Activated CD8-positive, alpha-beta T cell treated with anti-CD3 and anti-CD28 coated beads, Interleukin-2, amount 10 ng/mL, durations not matched to agents 7 days and 5 days (primary cell): ENCODE data around the gene RFX2. TPM values are rescaled to one million over a fixed set of nuclear protein-coding genes. Genes with fewer than 3 reads are reported as not detected.
"Not testable (repeated sequence)": the region's sequence is repeated elsewhere in the genome, so short reads cannot be mapped to it uniquely, and the experiment has no call there.

ENCODE experiments used
- ATAC-seq: fragments of 150-1000 bp; cut with Tn5 transposase; one replicate; pipeline ENCODE4 v1.10.0; 2021; ENCODE audit warnings: moderate library complexity
- CTCF ChIA-PET: fragments of 350-600 bp; sonication (Branson Sonifier 250); formaldehyde crosslinking; loops from one replicate; lab custom pipeline; 2021; ENCODE audit warnings: antibody characterized with exemption; lab: Charles Lee
- POLR2A ChIA-PET: fragments of 350-600 bp; sonication (Branson Sonifier 250); formaldehyde crosslinking; loops from one replicate; lab custom pipeline; 2021; ENCODE audit warnings: antibody characterized with exemption; lab: Charles Lee
- DNase-seq: peaks from one replicate; pipeline ENCODE4 v3.0.0-alpha.2; 2020
- H3K27ac Mint-ChIP-seq: one replicate; pipeline ENCODE4 v1.8.0; 2021; ENCODE audit warnings: mild to moderate bottlenecking, mixed read lengths
- H3K27me3 Mint-ChIP-seq: one replicate; pipeline ENCODE4 v1.8.0; 2021; ENCODE audit warnings: low read depth, mixed read lengths
- H3K36me3 Mint-ChIP-seq: one replicate; pipeline ENCODE4 v1.8.0; 2021; ENCODE audit warnings: low read depth, mixed read lengths
- H3K4me1 Mint-ChIP-seq: one replicate; pipeline ENCODE4 v1.8.0; 2021; ENCODE audit warnings: low read depth, mixed read lengths
- H3K4me3 Mint-ChIP-seq: one replicate; pipeline ENCODE4 v1.8.0; 2021; ENCODE audit warnings: mild to moderate bottlenecking, mixed read lengths
- H3K9me3 Mint-ChIP-seq: one replicate; pipeline ENCODE4 v1.8.0; 2022; ENCODE audit warnings: mixed read lengths; ENCODE audit not compliant: insufficient read depth
- total RNA-seq, 2 experiments: library from RNA; stranded (reverse); gene quantifications; one replicate each; pipeline ENCODE4 v1.2.3, GENCODE V29; 2021

RFX2 gene
- total RNA-seq, 2 experiments from 2014 or later: 12.3 to 13.8 TPM

DNA sequence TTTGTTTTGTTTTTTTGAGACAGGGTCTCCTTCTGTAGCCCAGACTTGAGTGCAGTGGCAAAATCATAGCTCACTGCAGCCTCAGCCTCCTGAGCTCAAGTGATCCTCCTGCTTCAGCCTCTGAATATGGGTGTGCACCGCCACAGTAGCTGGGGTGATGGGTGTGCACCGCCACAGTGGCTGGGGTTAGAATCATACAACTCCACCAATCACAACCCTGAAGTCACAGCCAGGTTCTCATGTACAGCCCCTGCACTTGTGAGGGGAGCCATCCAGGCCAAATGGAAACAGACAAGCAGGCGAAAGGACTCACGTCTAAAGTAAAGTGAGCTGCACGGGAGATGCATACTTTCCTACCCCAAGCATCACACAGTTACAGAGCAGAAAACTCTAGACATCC, 69.2 kb downstream of the RFX2 start:
- ChIA-PET POLR2A (interaction anchor here (0.6 kb wide), 1 partner anchor 331 kb away, joined by 3 read pairs; no protein-coding TSS in a partner anchor), CTCF (interaction anchor here (1.4 kb wide), 1 partner anchor 19 kb away, joined by 3 read pairs; no protein-coding TSS in a partner anchor)
- Mint-ChIP-seq H3K36me3 (peaks cover 10% of the 10 kb centered on the region), H3K4me1 (peaks cover 12% of the 10 kb centered on the region), H3K27me3 (no peaks in the 10 kb centered on the region), H3K4me3 (no peak overlapping the region), H3K27ac (no peak overlapping the region), H3K9me3 (no peaks in the 10 kb centered on the region)
- DNase-seq (no peak), ATAC-seq (no peak)

DNA sequence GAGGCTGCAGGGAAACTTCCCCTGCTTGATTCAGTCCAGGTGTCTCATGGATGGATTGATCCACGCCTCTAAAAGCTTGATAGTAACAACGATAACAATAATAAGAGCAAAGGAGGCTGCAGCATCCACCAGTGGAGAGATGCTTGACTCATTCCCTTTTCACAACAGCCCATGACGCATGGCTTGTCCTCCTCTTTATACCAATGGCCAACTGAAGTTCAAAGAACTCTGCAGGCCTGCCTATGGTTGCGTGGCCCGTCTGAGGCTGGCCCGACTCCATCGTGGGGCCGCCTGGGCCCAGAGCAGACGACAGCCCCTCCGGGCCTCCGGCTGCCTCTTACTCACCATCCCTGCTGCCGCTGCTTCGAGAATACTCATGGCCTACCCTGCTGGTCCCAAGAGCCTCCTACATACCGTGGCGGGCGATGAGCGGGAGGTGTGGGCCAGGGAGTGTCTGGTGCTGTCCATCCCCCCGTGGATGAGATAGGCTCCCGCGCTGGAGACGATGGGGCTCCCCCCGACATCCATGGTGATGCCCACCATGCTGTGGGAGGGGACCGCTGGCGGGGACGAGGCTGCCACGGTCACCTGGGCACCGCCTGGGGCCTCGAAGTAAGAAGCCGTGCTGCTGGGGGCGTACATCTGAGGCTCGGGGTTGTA, 70.6 kb downstream of the RFX2 start:
- no peak overlapping the region for H3K4me3 Mint-ChIP-seq
- ATAC-seq (no peak), DNase-seq (no peak)
- no peaks in the 10 kb centered on the region for H3K27me3 Mint-ChIP-seq
- CTCF ChIA-PET: interaction anchor here (2.9 kb wide), 1 partner anchor 9 kb away, joined by 16 read pairs; no protein-coding TSS in a partner anchor
- POLR2A ChIA-PET: no interaction called here
- no peak overlapping the region for H3K27ac Mint-ChIP-seq
- peaks cover 12% of the 10 kb centered on the region for H3K4me1 Mint-ChIP-seq
- H3K36me3 Mint-ChIP-seq: peaks cover 10% of the 10 kb centered on the region
- no peaks in the 10 kb centered on the region for H3K9me3 Mint-ChIP-seq

DNA sequence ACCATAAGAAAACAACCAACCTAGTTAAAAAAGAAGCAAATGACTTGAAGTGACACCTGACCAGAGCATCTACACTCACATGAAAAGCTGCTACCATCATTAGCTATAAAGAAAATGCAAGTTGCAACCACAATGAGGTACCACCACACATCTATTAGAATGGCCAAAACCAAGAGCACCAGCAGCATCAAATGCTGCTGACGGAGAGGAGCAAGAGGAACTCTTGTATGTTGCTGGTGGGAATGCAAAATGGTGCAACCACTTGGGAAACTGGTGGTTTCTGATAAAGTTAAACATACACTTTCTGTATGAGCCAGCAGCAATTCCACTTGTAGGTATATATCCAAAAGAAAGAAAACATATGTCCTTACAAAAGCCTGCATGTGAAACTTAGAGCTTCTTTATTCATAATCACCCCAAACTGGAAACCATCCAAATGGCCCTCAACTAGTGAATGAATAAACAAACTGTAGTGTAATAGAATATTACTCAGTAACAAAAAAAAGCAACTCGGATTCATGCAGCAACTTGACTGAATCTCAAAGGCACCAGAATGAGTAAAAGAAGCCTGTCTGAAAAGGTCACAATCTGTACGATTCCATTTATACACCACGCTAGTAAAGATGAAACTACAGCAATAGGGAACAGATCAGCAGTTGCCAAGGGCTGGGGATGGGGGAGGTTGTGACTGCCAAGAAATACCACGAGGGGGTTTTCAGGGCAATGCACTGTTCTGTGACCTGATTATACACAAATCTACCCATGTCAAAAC, 71.5 kb downstream of the RFX2 start:
- POLR2A ChIA-PET: no interaction called here

DNA sequence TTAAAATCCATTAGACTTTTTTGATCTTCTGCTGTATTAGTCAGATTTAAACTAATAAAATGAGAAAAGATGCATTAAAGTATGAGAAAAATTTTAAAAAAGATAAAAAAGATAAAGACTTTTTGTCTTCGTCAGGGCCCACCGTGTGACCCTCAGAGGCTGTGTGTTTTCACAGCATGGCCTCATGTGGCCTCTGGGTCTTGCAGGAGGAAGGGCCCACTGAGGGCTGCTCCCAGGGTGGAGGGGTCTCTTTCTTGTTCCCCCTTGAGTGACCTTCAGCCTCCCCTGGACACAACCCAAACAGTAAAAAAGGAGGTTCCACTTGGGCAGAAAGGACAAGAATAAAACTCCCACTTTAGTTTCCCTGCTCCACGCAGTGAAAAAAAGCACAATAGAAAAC, 75.3 kb downstream of the RFX2 start:
- peaks cover 13% of the 10 kb centered on the region for H3K36me3 Mint-ChIP-seq
- H3K4me1 Mint-ChIP-seq: peaks cover 12% of the 10 kb centered on the region
- DNase-seq (no peak), ATAC-seq (no peak)
- H3K4me3 Mint-ChIP-seq: no peak overlapping the region
- POLR2A ChIA-PET: no interaction called here
- H3K27me3 Mint-ChIP-seq: no peaks in the 10 kb centered on the region
- no peaks in the 10 kb centered on the region for H3K9me3 Mint-ChIP-seq
- CTCF ChIA-PET: interaction anchor here (0.9 to 1.0 kb wide), 2 partner anchors 12 to 13 kb away, joined by 3 read pairs; no protein-coding TSS in a partner anchor
- H3K27ac Mint-ChIP-seq: no peak overlapping the region

More for the DNA sequence above, 71.5 kb downstream of the RFX2 start:
- CTCF ChIA-PET: interaction anchor here (0.9 to 2.9 kb wide), 2 partner anchors 10 to 52 kb away, joined by 3 to 16 read pairs; no protein-coding TSS in a partner anchor
- peaks cover 10% of the 10 kb centered on the region for H3K36me3 Mint-ChIP-seq
- ATAC-seq (no peak), DNase-seq (no peak)
- H3K4me3 Mint-ChIP-seq: no peak overlapping the region
- no peak overlapping the region for H3K27ac Mint-ChIP-seq
- no peaks in the 10 kb centered on the region for H3K27me3 Mint-ChIP-seq
- no peaks in the 10 kb centered on the region for H3K9me3 Mint-ChIP-seq
- peaks cover 12% of the 10 kb centered on the region for H3K4me1 Mint-ChIP-seq

DNA sequence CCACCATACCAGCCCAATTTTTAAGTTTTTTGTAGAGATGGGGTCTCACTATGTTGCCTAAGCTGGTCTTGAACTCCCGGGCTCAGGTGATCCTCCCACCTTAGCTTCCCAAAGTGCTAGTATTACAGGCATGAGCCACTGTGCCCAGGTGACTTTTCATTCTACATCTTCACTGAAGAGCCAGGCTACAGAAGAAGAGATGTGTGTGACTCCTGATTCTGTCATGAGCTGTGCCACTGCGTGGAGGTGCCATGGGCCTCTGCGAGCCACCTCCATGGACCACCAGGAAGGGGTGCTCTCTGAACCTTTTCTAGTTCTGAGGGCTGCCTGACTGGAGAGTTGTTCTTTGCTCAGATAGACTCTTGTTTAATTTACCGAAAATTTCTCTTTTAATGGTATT, 75.8 kb downstream of the RFX2 start:
- H3K36me3 Mint-ChIP-seq: peaks cover 13% of the 10 kb centered on the region
- H3K4me1 Mint-ChIP-seq: peaks cover 12% of the 10 kb centered on the region
- no peak overlapping the region for H3K27ac Mint-ChIP-seq
- no peaks in the 10 kb centered on the region for H3K9me3 Mint-ChIP-seq
- POLR2A ChIA-PET: no interaction called here
- ATAC-seq (no peak), DNase-seq (no peak)
- no peaks in the 10 kb centered on the region for H3K27me3 Mint-ChIP-seq
- CTCF ChIA-PET: interaction anchor here (0.9 to 1.0 kb wide), 3 partner anchors 11 to 47 kb away, joined by 3 read pairs; no protein-coding TSS in a partner anchor
- H3K4me3 Mint-ChIP-seq: no peak overlapping the region

DNA sequence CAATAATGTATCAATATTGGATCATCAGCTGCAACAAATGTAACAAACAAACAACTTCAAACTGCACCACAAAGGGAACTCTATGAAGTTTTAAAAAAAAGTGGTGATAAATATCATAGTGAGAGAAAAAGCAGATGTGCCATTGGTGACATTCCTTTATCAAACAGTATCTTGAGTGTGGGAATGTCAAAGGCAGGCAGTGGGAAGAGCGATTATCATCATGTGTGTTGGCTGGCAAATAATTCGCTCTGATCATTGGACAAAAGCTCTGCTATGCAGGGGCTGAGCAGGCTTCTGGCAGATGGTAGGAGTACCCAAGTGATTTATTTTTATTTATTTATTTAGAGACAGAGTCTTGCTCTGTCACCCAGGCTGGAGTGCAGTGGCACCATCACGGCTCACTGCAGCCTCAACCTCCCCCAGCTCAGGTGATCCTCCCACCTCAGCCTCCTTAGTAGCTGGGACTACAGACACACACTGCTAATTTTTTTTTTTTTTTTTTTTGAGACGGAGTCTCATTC, 76.5 kb downstream of the RFX2 start:
- H3K9me3 Mint-ChIP-seq: no peaks in the 10 kb centered on the region
- DNase-seq (no peak), ATAC-seq (no peak)
- POLR2A ChIA-PET: no interaction called here
- no peak overlapping the region for H3K4me3 Mint-ChIP-seq
- no peaks in the 10 kb centered on the region for H3K27me3 Mint-ChIP-seq
- no peak overlapping the region for H3K27ac Mint-ChIP-seq
- H3K4me1 Mint-ChIP-seq: peaks cover 8% of the 10 kb centered on the region
- peaks cover 9% of the 10 kb centered on the region for H3K36me3 Mint-ChIP-seq
- CTCF ChIA-PET: interaction anchor here (0.8 to 1.4 kb wide), 3 partner anchors 11 to 47 kb away, joined by 3 to 4 read pairs (median 3); no protein-coding TSS in a partner anchor

DNA sequence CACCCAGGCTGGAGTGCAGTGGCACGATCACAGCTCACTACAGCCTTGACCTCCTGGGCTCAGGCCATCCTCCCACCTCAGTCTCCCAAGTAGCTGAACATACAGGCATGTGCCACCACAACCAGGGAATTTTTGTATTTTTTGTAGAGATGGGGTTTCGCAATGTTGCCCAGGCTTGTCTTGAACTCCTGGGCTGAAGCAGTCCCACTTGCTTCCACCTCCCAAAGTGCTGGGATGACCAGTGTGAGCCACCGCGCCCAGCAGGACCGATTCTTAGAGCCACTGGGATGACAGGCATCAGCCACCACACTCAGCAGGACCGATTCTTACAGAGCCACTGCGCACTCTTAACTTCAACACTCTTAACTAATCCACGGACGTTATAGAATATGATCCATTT, 77.5 kb downstream of the RFX2 start:
- POLR2A ChIA-PET: no interaction called here
- Mint-ChIP-seq H3K4me3 (no peak overlapping the region), H3K9me3 (no peaks in the 10 kb centered on the region), H3K36me3 (peaks cover 6% of the 10 kb centered on the region), H3K4me1 (peaks cover 3% of the 10 kb centered on the region), H3K27ac (no peak overlapping the region), H3K27me3 (no peaks in the 10 kb centered on the region)
- ATAC-seq (no peak), DNase-seq (no peak)
- CTCF ChIA-PET: interaction anchor here (1.4 kb wide), 1 partner anchor 10 kb away, joined by 4 read pairs; no protein-coding TSS in a partner anchor

DNA sequence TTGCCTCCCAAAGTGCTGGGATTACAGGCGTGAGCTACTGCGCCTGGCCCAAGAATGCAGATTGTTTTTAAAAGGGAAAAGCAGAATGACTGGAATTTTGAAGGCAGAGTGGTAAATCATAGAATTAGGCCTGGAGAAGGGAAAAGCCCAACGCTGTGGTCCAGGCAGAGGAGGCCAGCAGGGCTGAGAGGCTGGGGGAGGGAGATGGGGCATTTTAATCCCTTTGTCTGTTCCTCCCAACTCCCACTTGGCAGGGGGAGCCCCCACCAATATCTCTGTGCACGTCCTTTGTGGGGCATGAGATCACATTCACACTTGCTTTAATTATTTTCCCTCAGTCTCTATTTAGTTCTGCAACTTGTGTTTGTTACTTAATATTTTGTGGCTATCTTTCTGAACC, 77.9 kb downstream of the RFX2 start:
- CTCF ChIA-PET: interaction anchor here (1.4 kb wide), 1 partner anchor 10 kb away, joined by 4 read pairs; no protein-coding TSS in a partner anchor
- no peak for DNase-seq
- POLR2A ChIA-PET: no interaction called here

DNA sequence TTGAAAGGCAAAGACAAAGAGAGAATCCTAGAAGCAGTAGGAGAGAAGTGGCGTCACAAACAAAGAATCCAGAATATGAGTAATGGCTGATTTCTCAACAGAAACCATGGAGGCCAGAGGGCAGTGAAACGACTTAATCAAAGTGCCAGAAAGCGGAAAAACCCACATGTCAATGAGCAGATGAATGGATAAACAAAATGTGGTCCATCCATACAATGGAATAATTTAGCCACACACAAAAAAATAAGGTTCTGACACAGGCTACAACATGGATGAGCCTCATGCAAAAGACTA, 80.1 kb downstream of the RFX2 start:
- POLR2A ChIA-PET: no interaction called here
- H3K27ac Mint-ChIP-seq: no peak overlapping the region
- no peak for ATAC-seq
- no peak overlapping the region for H3K4me3 Mint-ChIP-seq
- H3K4me1 Mint-ChIP-seq: no peaks in the 10 kb centered on the region
- no peaks in the 10 kb centered on the region for H3K9me3 Mint-ChIP-seq
- CTCF ChIA-PET: interaction anchor here (1.0 kb wide), 1 partner anchor 92 kb away, joined by 3 read pairs; no protein-coding TSS in a partner anchor
- H3K36me3 Mint-ChIP-seq: peaks cover 3% of the 10 kb centered on the region
- no peaks in the 10 kb centered on the region for H3K27me3 Mint-ChIP-seq
- no peak for DNase-seq

More for the DNA sequence above, 77.9 kb downstream of the RFX2 start:
- Mint-ChIP-seq H3K36me3 (peaks cover 3% of the 10 kb centered on the region), H3K4me3 (no peak overlapping the region), H3K27me3 (no peaks in the 10 kb centered on the region), H3K4me1 (no peaks in the 10 kb centered on the region), H3K27ac (no peak overlapping the region), H3K9me3 (no peaks in the 10 kb centered on the region)
- ATAC-seq: no peak

DNA sequence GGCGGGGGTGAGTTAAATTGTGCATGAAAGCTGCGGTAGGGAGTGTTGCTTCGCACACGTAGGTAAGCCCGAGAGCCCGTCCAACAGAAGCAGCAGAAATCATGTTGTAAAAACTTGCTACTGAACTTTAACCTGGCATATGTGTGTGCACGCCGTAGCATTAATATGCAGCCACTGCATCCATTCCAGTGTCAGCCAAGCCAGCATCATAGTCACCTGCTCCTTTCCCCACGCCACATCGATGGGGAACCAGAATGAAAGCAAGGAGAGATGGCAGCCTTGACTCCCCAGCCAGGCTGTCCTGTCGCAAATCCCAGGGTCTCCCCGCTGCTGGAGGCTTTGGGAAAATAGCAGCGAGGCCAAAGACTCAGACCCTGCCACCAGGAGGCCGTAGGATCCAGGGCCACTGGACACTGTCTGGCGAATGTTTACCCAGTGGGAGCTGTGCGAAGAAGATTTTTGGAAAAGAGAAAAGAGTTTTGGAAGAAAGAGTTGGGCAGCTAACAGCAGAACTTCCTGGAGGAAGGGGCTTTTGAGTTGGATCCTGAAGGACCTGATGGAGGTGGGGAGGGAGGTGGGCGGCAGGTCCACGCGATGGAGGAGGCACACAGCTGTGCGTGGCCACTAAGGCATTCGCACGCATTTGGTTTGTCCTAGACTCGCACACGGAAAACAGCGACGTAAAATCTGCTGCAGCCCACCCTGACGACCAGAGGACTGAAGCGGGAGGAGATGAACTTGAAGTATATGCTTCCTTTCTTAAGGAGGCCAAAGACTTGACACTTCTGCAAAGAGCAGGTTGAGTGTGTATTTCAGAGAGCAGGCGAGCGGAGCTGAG, 83.7 kb downstream of the RFX2 start:
- no peak overlapping the region for H3K27ac Mint-ChIP-seq
- DNase-seq: no peak
- ChIA-PET CTCF (interaction anchor here (1.4 to 2.1 kb wide), 3 partner anchors 22 to 222 kb away, joined by 4 to 6 read pairs (median 4); no protein-coding TSS in a partner anchor), POLR2A (no interaction called here)
- no peak overlapping the region for H3K4me3 Mint-ChIP-seq
- H3K4me1 Mint-ChIP-seq: no peaks in the 10 kb centered on the region
- H3K9me3 Mint-ChIP-seq: no peaks in the 10 kb centered on the region
- no peaks in the 10 kb centered on the region for H3K27me3 Mint-ChIP-seq
- no peak for ATAC-seq
- peaks cover under 1% of the 10 kb centered on the region for H3K36me3 Mint-ChIP-seq

DNA sequence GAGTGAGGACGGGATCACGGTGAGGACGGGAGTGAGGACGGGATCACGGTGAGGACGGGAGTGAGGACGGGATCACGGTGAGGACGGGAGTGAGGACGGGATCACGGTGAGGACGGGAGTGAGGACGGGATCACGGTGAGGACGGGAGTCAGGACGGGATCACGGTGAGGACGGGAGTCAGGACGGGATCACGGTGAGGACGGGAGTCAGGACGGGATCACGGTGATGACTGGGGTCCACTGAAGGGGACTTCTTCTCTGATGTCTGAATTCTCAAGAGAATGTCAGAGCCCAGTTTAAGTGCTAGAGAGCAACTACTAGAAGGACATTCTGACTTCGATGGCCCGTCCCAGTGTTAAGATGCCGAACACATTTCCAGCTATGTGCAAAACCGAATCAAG, 85.5 kb downstream of the RFX2 start:
- DNase-seq, H3K9me3 Mint-ChIP-seq, ATAC-seq, H3K27me3 Mint-ChIP-seq, POLR2A ChIA-PET, H3K27ac Mint-ChIP-seq, H3K4me3 Mint-ChIP-seq, H3K36me3 Mint-ChIP-seq: not testable (repeated sequence)
- CTCF ChIA-PET: interaction anchor here (1.1 to 2.1 kb wide), 3 partner anchors 57 to 221 kb away, joined by 3 to 6 read pairs (median 3); no protein-coding TSS in a partner anchor
- H3K4me1 Mint-ChIP-seq: peaks cover 12% of the 10 kb centered on the region
